Mesenchymal stem cell (in vitro differentiated cells and primary cell): ENCODE data around the gene DYRK3.

Experiments used
- DNase-seq: peaks from one replicate; pipeline ENCODE4 v3.0.0-alpha.2; 2013
- H2AFZ ChIP-seq: one replicate; pipeline ENCODE4 v1.6.1; 2013; ENCODE audit warnings: low read depth, mild to moderate bottlenecking, control low read depth, inconsistent platforms, low read length, moderate library complexity
- H2AK5ac ChIP-seq: 2 replicates; pipeline ENCODE4 v1.6.1; 2013; ENCODE audit warnings: low read length, moderate library complexity, mild to moderate bottlenecking, inconsistent platforms; ENCODE audit not compliant: severe bottlenecking
- H2BK120ac ChIP-seq: one replicate; pipeline ENCODE4 v1.6.1; 2013; ENCODE audit warnings: low read depth, mild to moderate bottlenecking, inconsistent platforms, low read length, moderate library complexity
- H2BK12ac ChIP-seq, 2 experiments: one replicate each; pipeline ENCODE4 v1.6.1; 2013; ENCODE audit warnings: inconsistent platforms in 2 of 2, low read length in 2 of 2, mild to moderate bottlenecking in 2 of 2, moderate library complexity in 2 of 2, control low read depth in 1 of 2
- H2BK15ac ChIP-seq: one replicate; pipeline ENCODE4 v1.6.1; 2013; ENCODE audit warnings: mild to moderate bottlenecking, low read depth, inconsistent platforms; ENCODE audit not compliant: poor library complexity, severe bottlenecking
- H2BK5ac ChIP-seq: 2 replicates; pipeline ENCODE4 v1.6.1; 2013; ENCODE audit warnings: low read depth, mild to moderate bottlenecking, low read length, control low read depth, inconsistent platforms; ENCODE audit not compliant: poor library complexity, severe bottlenecking
- H3K14ac ChIP-seq, 2 experiments: one replicate each; pipeline ENCODE4 v1.6.1; 2013; ENCODE audit warnings: inconsistent platforms in 2 of 2, low read length in 2 of 2, control low read depth in 1 of 2, mild to moderate bottlenecking in 1 of 2, moderate library complexity in 1 of 2
- H3K18ac ChIP-seq, 2 experiments: one replicate each; pipeline ENCODE4 v1.6.1; 2013; ENCODE audit warnings: inconsistent platforms in 2 of 2, low read length in 2 of 2, control low read depth in 1 of 2, low read depth in 1 of 2, mild to moderate bottlenecking in 1 of 2
- H3K23ac ChIP-seq, 2 experiments: one replicate each; pipeline ENCODE4 v1.6.1; 2013; ENCODE audit warnings: inconsistent platforms in 2 of 2, low read length in 2 of 2, mild to moderate bottlenecking in 2 of 2, moderate library complexity in 2 of 2, control low read depth in 1 of 2
- H3K27ac ChIP-seq: 2 replicates; pipeline ENCODE4 v1.5.1; 2013; ENCODE audit warnings: mild to moderate bottlenecking, moderate library complexity, low read length, control low read depth, inconsistent platforms; ENCODE audit not compliant: poor library complexity, severe bottlenecking
- H3K27me3 ChIP-seq, 2 experiments: 2 replicates each; pipeline versions ENCODE4 v1.6.1 to v1.7.0; 2013; ENCODE audit warnings: low read length in 2 of 2, mild to moderate bottlenecking in 2 of 2, moderate library complexity in 2 of 2, control low read depth in 1 of 2, inconsistent platforms in 1 of 2; ENCODE audit not compliant: control insufficient read depth in 1 of 2, insufficient read depth in 1 of 2
- H3K36me3 ChIP-seq, 2 experiments: 2 replicates each; pipeline versions ENCODE4 v1.6.1 to v1.7.0; 2013; ENCODE audit warnings: low read length in 2 of 2, control low read depth in 1 of 2, inconsistent platforms in 1 of 2, low read depth in 1 of 2, mild to moderate bottlenecking in 1 of 2; ENCODE audit not compliant: insufficient read depth in 2 of 2, control insufficient read depth in 1 of 2
- H3K4ac ChIP-seq, 2 experiments: one replicate each; pipeline ENCODE4 v1.6.1; 2013; ENCODE audit warnings: inconsistent platforms in 2 of 2, low read length in 2 of 2, mild to moderate bottlenecking in 2 of 2, moderate library complexity in 2 of 2, control low read depth in 1 of 2, low read depth in 1 of 2
- H3K4me1 ChIP-seq: 2 replicates; pipeline ENCODE4 v1.6.1; 2013; ENCODE audit warnings: low read depth, low read length, control low read depth; ENCODE audit not compliant: control insufficient read depth, insufficient read depth
- H3K4me2 ChIP-seq: 2 replicates; pipeline ENCODE4 v1.6.1; 2013; ENCODE audit warnings: low read length, mild to moderate bottlenecking, inconsistent platforms; ENCODE audit not compliant: poor library complexity, severe bottlenecking
- H3K4me3 ChIP-seq, 2 experiments: 2 replicates each; pipeline versions ENCODE4 v1.5.1 to v1.7.0; 2013; ENCODE audit warnings: low read length in 2 of 2, mild to moderate bottlenecking in 2 of 2, control low read depth in 1 of 2, low read depth in 1 of 2; ENCODE audit not compliant: insufficient read depth in 1 of 2
- H3K79me1 ChIP-seq: replicated peaks from 2 replicates; pipeline ENCODE4 v1.6.1; 2013; ENCODE audit warnings: mild to moderate bottlenecking, control low read depth, low read length, inconsistent platforms; ENCODE audit not compliant: poor library complexity, severe bottlenecking
- H3K9ac ChIP-seq: 2 replicates; pipeline ENCODE4 v1.7.0; 2013; ENCODE audit warnings: mild to moderate bottlenecking, low read length, moderate library complexity
- H3K9me3 ChIP-seq: 2 replicates; pipeline ENCODE4 v1.7.0; 2013; ENCODE audit warnings: mild to moderate bottlenecking, low read length; ENCODE audit not compliant: control insufficient read depth
- H4K8ac ChIP-seq: one replicate; pipeline ENCODE4 v1.6.1; 2013; ENCODE audit warnings: inconsistent platforms, mild to moderate bottlenecking, low read length, moderate library complexity
- H4K91ac ChIP-seq: one replicate; pipeline ENCODE4 v1.6.1; 2013; ENCODE audit warnings: mild to moderate bottlenecking, low read length, inconsistent platforms
- WGBS: methylation state at CpG from one replicate; pipeline ENCODE4 v1.1.7; 2013; ENCODE audit warnings: mixed read lengths; 5-methylcytosine and 5-hydroxymethylcytosine counted together

DYRK3 gene

GRCh38 chr1:206696812-206697585, 61.7 kb downstream of the DYRK3 start:
- H2BK120ac ChIP-seq: no peak overlapping the region
- H3K14ac ChIP-seq: no peak overlapping the region
- H3K4me1 ChIP-seq: peaks cover 45% of the 10 kb centered on the region
- H3K4me2 ChIP-seq: peak overlapping the region; percentile 3
- 95% methylated on average over 4 of the region's 4 CpGs for WGBS
- no peak for DNase-seq
- H3K23ac ChIP-seq: no peak overlapping the region
- no peak overlapping the region for H3K4ac ChIP-seq
- H3K4me3 ChIP-seq: no peak overlapping the region
- H3K27ac ChIP-seq: no peak overlapping the region
- peak overlapping the region in 1 of 2 experiments; percentile 28 for H3K18ac ChIP-seq
- no peak overlapping the region for H2AFZ ChIP-seq
- no peaks in the 10 kb centered on the region for H3K9me3 ChIP-seq
- H3K79me1 ChIP-seq: peaks cover 21% of the 10 kb centered on the region
- no peak overlapping the region for H2BK12ac ChIP-seq
- H2AK5ac ChIP-seq: peak overlapping the region; percentile 45
- no peak overlapping the region for H2BK15ac ChIP-seq
- no peak overlapping the region for H4K91ac ChIP-seq
- H2BK5ac ChIP-seq: no peak overlapping the region
- no peak overlapping the region for H3K9ac ChIP-seq
- no peak overlapping the region for H4K8ac ChIP-seq
- H3K27me3 ChIP-seq: no peaks in the 10 kb centered on the region
- H3K36me3 ChIP-seq: peaks cover 17 to 19% of the 10 kb centered on the region in 2 experiments

- no peaks in the 10 kb centered on the region for H3K27me3 ChIP-seq
- no peaks in the 10 kb centered on the region for H3K9me3 ChIP-seq
- no peak overlapping the region for H4K91ac ChIP-seq
- no peak overlapping the region for H3K23ac ChIP-seq
- H3K79me1 ChIP-seq: peaks cover 21% of the 10 kb centered on the region
- no peak overlapping the region for H2BK5ac ChIP-seq
- no peak overlapping the region for H2AK5ac ChIP-seq
- H3K4me3 ChIP-seq: no peak overlapping the region
- no peak overlapping the region for H3K4me2 ChIP-seq
- no peak overlapping the region for H4K8ac ChIP-seq
- H2BK12ac ChIP-seq: no peak overlapping the region
- H2AFZ ChIP-seq: no peak overlapping the region
- H3K4ac ChIP-seq: no peak overlapping the region
- H3K14ac ChIP-seq: no peak overlapping the region
- no peak overlapping the region for H3K18ac ChIP-seq
- WGBS: 91% methylated on average over 2 of the region's 2 CpGs
- no peak overlapping the region for H3K9ac ChIP-seq
- no peak overlapping the region for H2BK120ac ChIP-seq
- no peak overlapping the region for H2BK15ac ChIP-seq
- DNase-seq: no peak
- H3K4me1 ChIP-seq: peaks cover 38% of the 10 kb centered on the region
- H3K27ac ChIP-seq: no peak overlapping the region
- H3K36me3 ChIP-seq: peaks cover 17 to 23% of the 10 kb centered on the region in 2 experiments
Measured at GRCh38 chr1:206698011-206698410, 62.7 kb downstream of the DYRK3 start.
